ENCODE measurements around the gene DOCK2. TPM values are rescaled to one million over a fixed set of nuclear protein-coding genes. Genes with fewer than 3 reads are reported as not detected.

DOCK2 gene
- total RNA-seq, 1 experiment from 2014 or later: 1.4 TPM

- no peak for TF ChIP-seq REST (IDR thresholded peaks at IDR 0.05; ENCODE audit: insufficient read depth in 1 of 2, low read depth in 2 of 2, low read length in 1 of 2)
- TF ChIP-seq POLR2AphosphoS5 (IDR thresholded peaks at IDR 0.05; ENCODE audit: low read depth, low read length): no peak
- no peak for TF ChIP-seq SIN3A (IDR thresholded peaks at IDR 0.05; ENCODE audit: borderline replicate concordance, insufficient read depth, low read depth, low read length)
- TF ChIP-seq TCF7L2 (IDR thresholded peaks at IDR 0.05; ENCODE audit: low read depth, low read length): no peak
- no peak for TF ChIP-seq CTCF (IDR thresholded peaks at IDR 0.05)
- in situ Hi-C loops (cut with HindIII; ENCODE audit: low pct_unique_long_range_greater_than_20kb, low sequenced_read_pairs): no loop called here
- BruUV-seq (replicated peaks): no TSS peak
- ATAC-seq: no peak
- intact Hi-C loops (cut with micrococcal nuclease; ENCODE audit: unreplicated experiment): no loop called here
- Histone ChIP-seq H3K9me3 (ENCODE audit: control insufficient read depth, insufficient read depth, low read depth, low read length) (no peaks in the 10 kb centered on the region), H3K4me1 (ENCODE audit: control insufficient read depth, insufficient read depth, low read length) (no peaks in the 10 kb centered on the region; the same call in 1 of the 2 replicates), H3K36me3 (ENCODE audit: control insufficient read depth, insufficient read depth, low read length) (no peaks in the 10 kb centered on the region), H3K4me3 (ENCODE audit: low read depth in 2 of 2, low read length in 2 of 2) (no peak overlapping the region), H3K27ac (ENCODE audit: low read length) (no peak overlapping the region), H3K27me3 (ENCODE audit: control insufficient read depth, insufficient read depth, low read length) (no peaks in the 10 kb centered on the region)
- DNase-seq (ENCODE audit: low read depth, low spot score): no peak
- ChIA-PET CTCF (no interaction called here), POLR2A (interaction anchor here (0.7 kb wide), 1 partner anchor 113 kb away, joined by 7 read pairs; no protein-coding TSS in a partner anchor)
Measured at GRCh38 chr5:169893010-169893409, 255.9 kb downstream of the DOCK2 start.

GRCh38 chr5:169893571-169893970, 256.5 kb downstream of the DOCK2 start:
- Histone ChIP-seq H3K27me3 (ENCODE audit: control insufficient read depth, insufficient read depth, low read length) (no peaks in the 10 kb centered on the region), H3K36me3 (ENCODE audit: control insufficient read depth, insufficient read depth, low read length) (no peaks in the 10 kb centered on the region), H3K4me1 (ENCODE audit: control insufficient read depth, insufficient read depth, low read length) (no peaks in the 10 kb centered on the region; the same call in 1 of the 2 replicates), H3K27ac (ENCODE audit: low read length) (no peak overlapping the region), H3K4me3 (ENCODE audit: low read depth in 2 of 2, low read length in 2 of 2) (no peak overlapping the region), H3K9me3 (ENCODE audit: control insufficient read depth, insufficient read depth, low read depth, low read length) (no peaks in the 10 kb centered on the region)
- ATAC-seq: no peak
- no TSS peak for BruUV-seq (replicated peaks)
- ChIA-PET POLR2A (interaction anchor here (0.7 kb wide), 1 partner anchor 112 kb away, joined by 7 read pairs; no protein-coding TSS in a partner anchor), CTCF (no interaction called here)
- in situ Hi-C loops (cut with HindIII; ENCODE audit: low pct_unique_long_range_greater_than_20kb, low sequenced_read_pairs) (no loop called here), intact Hi-C loops (cut with micrococcal nuclease; ENCODE audit: unreplicated experiment) (no loop called here)
- DNase-seq (ENCODE audit: low read depth, low spot score): no peak
- TF ChIP-seq POLR2AphosphoS5 (IDR thresholded peaks at IDR 0.05; ENCODE audit: low read depth, low read length) (no peak), REST (IDR thresholded peaks at IDR 0.05; ENCODE audit: insufficient read depth in 1 of 2, low read depth in 2 of 2, low read length in 1 of 2) (no peak), SIN3A (IDR thresholded peaks at IDR 0.05; ENCODE audit: borderline replicate concordance, insufficient read depth, low read depth, low read length) (no peak), CTCF (IDR thresholded peaks at IDR 0.05) (no peak), TCF7L2 (IDR thresholded peaks at IDR 0.05; ENCODE audit: low read depth, low read length) (no peak)
